ENCODE results near the gene PPP2R2B.

- TF ChIP-seq CTCF (IDR thresholded peaks at IDR 0.05) (no peak), POLR2A (IDR thresholded peaks at IDR 0.05) (no peak)
Observed at GRCh38 chr5:146589028-146589345, 289.6 kb downstream of the PPP2R2B start.

Data from Peyer's patch (tissue), 4 donors.